Tibial nerve (tissue), 4 donors: Measurements from ENCODE around the gene PHACTR1. TPM values are rescaled to one million over a fixed set of nuclear protein-coding genes. Genes with fewer than 3 reads are reported as not detected.

Source experiments
- DNase-seq, 2 donors: peaks; one replicate each; pipeline ENCODE4 v3.0.0-alpha.2; 2019; ENCODE audit warnings: low spot score in 2 of 2
- H3K27ac ChIP-seq, 4 donors: fragments of 200-600 bp; sonication (generic) in 3 of 4; one replicate each; pipeline ENCODE4 v1.5.1; 2017 to 2019; ENCODE audit warnings: mild to moderate bottlenecking in 1 of 4
- H3K27me3 ChIP-seq, 2 donors: fragments of 200-600 bp; sonication (generic) in 1 of 2; one replicate each; pipeline versions ENCODE4 v1.5.1 to v1.6.0; 2017 to 2019
- H3K36me3 ChIP-seq, 3 donors: fragments of 200-600 bp; sonication (generic); one replicate each; pipeline ENCODE4 v1.5.1; 2018 to 2019
- H3K4me1 ChIP-seq, 4 donors: fragments of 200-600 bp; sonication (generic) in 3 of 4; one replicate each; pipeline ENCODE4 v1.5.1; 2017 to 2019
- H3K4me3 ChIP-seq, 4 donors: fragments of 200-600 bp; sonication (generic) in 3 of 4; one replicate each; pipeline ENCODE4 v1.5.1; 2017 to 2019; ENCODE audit warnings: mild to moderate bottlenecking in 1 of 4, moderate library complexity in 1 of 4
- H3K9me3 ChIP-seq, 4 donors: fragments of 200-600 bp; sonication (generic) in 3 of 4; one replicate each; pipeline ENCODE4 v1.5.1; 2017 to 2019
- EP300 ChIP-seq, 2 donors: sonication (generic); formaldehyde crosslinking; IDR thresholded peaks; one replicate each; pipeline ENCODE4 v1.6.1; 2017; ENCODE audit warnings: antibody characterized with exemption in 2 of 2, mild to moderate bottlenecking in 1 of 2
- POLR2A ChIP-seq, 2 donors: fragments of 450-650 bp; IDR thresholded peaks; one replicate each; pipeline ENCODE4 v1.6.1; 2017; ENCODE audit warnings: antibody characterized with exemption in 2 of 2, mild to moderate bottlenecking in 2 of 2, moderate library complexity in 2 of 2
- WGBS, 2 donors: methylation state at CpG; one replicate each; pipeline ENCODE4 v1.1.5; 2018; 5-methylcytosine and 5-hydroxymethylcytosine counted together
- total RNA-seq, 4 donors: library from RNA; depleted of rRNA; stranded (reverse); fragments of >200 nt; gene quantifications; one replicate each; pipeline ENCODE4 v1.1.0, GENCODE V29; 2016
- TF ChIP-seq, protein P1 (sequence below), 5 experiments: fragments of 200-600 bp in 3 of 5; fragments of 450-650 bp in 2 of 5; sonication (generic) in 3 of 5; IDR thresholded peaks; one replicate each; pipeline ENCODE4 v1.5.1; 2016 to 2019; ENCODE audit warnings: antibody characterized with exemption in 5 of 5, mild to moderate bottlenecking in 3 of 5, moderate library complexity in 2 of 5

Gene PHACTR1
- total RNA-seq, 4 donors from 2014 or later, result 1.5 to 2.7 (median 1.6) TPM

DNA sequence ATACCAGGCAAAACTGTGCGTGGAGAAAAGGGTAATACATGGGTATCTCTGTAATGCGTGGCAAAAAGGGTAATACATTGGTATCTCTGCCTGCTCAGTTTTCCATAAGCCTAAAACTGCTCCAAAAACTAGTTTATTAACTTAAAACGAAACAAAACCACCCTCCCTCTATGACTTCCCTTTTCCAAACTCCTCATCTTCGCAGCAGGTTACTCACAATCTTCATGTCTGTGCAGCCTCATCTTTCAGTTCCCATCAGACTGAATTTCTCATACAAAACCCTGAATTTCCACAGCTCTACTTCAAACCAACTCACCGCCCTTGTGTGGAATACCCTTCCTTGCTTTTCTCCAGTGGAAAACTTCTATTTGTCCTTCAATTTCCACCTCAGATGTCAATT is 199.4 kb downstream of the PHACTR1 start:
- Histone ChIP-seq H3K27ac (no peak overlapping the region), H3K4me3 (no peak overlapping the region), H3K9me3 (no peaks in the 10 kb centered on the region), H3K36me3 (no peaks in the 10 kb centered on the region), H3K4me1 (no peaks in the 10 kb centered on the region), H3K27me3 (no peaks in the 10 kb centered on the region)
- 82 to 90% methylated on average over 5 of the region's 5 CpGs for WGBS, 2 donors
- no peak for DNase-seq
- no peak for TF ChIP-seq POLR2A (IDR thresholded peaks at IDR 0.05)
- TF ChIP-seq, protein P1, sequence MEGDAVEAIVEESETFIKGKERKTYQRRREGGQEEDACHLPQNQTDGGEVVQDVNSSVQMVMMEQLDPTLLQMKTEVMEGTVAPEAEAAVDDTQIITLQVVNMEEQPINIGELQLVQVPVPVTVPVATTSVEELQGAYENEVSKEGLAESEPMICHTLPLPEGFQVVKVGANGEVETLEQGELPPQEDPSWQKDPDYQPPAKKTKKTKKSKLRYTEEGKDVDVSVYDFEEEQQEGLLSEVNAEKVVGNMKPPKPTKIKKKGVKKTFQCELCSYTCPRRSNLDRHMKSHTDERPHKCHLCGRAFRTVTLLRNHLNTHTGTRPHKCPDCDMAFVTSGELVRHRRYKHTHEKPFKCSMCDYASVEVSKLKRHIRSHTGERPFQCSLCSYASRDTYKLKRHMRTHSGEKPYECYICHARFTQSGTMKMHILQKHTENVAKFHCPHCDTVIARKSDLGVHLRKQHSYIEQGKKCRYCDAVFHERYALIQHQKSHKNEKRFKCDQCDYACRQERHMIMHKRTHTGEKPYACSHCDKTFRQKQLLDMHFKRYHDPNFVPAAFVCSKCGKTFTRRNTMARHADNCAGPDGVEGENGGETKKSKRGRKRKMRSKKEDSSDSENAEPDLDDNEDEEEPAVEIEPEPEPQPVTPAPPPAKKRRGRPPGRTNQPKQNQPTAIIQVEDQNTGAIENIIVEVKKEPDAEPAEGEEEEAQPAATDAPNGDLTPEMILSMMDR (IDR thresholded peaks at IDR 0.05), result no peak
- no peak for TF ChIP-seq EP300 (IDR thresholded peaks at IDR 0.05)

DNA sequence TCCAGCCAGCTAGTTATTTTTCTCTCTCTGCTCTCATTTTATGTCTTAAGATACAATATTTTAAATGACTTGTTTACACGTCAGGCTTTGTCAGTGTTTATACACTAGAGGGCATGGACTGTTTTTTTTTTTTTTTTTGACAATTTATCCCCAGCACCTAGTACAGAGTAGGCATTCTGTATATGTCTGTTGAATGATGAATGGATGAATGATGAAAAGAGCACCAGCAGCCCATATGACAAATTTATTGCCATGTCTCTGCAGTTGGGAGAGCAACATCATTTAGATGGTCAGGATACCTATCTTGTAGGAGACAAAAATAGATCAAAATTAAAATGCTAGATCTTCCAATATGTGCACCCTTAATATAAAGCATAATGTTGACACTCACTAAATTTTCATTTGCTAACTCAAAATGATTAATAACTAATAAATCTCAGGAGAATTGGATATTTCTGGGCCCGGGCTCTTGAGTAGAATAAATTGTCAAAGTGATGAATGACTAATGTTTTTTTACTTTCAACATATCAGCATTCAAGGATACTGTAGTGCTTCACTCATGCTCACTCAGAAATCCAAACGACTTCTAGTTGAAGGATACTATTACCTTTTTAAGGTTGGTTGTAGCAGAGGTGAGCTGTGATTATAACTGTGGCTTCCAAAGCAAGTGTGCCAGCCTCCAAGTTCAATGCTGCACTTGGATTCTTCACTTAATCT is 200.0 kb downstream of the PHACTR1 start:
- 65 to 76% methylated on average over 3 of the region's 3 CpGs for WGBS, 2 donors
- Histone ChIP-seq H3K27ac (no peak overlapping the region), H3K4me1 (no peaks in the 10 kb centered on the region), H3K4me3 (no peak overlapping the region), H3K27me3 (no peaks in the 10 kb centered on the region), H3K9me3 (no peaks in the 10 kb centered on the region), H3K36me3 (no peaks in the 10 kb centered on the region)
- TF ChIP-seq EP300 (IDR thresholded peaks at IDR 0.05), result no peak
- TF ChIP-seq POLR2A (IDR thresholded peaks at IDR 0.05), result no peak
- TF ChIP-seq, protein P1 (IDR thresholded peaks at IDR 0.05), result no peak
- DNase-seq, result no peak

DNA sequence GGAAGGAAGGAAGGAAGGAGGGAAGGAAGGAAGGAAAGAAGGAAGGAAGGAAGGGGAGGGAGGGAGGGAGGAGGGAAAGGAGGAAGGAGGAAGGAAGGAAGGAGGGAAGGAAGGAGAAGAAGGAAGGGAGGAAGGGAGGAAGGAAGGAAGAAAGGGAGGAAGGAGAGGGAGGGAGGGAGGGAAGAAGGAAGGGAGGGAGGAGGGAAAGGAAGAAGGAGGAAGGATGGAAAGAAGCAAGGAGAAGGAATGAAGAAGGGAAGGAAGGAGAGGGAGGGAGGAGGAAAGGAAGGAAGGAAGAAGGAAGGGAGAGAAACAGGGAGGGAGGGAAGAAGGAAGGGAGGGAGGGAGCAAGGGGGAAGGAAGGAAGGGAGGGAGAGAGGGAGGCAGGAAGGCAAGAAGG is 204.9 kb downstream of the PHACTR1 start:
- no peaks in the 10 kb centered on the region for H3K4me1 ChIP-seq
- DNase-seq, result no peak
- H3K4me3 ChIP-seq, result no peak overlapping the region
- no peaks in the 10 kb centered on the region for H3K36me3 ChIP-seq
- no peak overlapping the region for H3K27ac ChIP-seq
- peaks cover 0 to 3% (median 0%) of the 10 kb centered on the region in 4 donors for H3K9me3 ChIP-seq
- TF ChIP-seq POLR2A (IDR thresholded peaks at IDR 0.05) (no peak), EP300 (IDR thresholded peaks at IDR 0.05) (no peak)
- TF ChIP-seq, protein P1 (IDR thresholded peaks at IDR 0.05), result no peak
- H3K27me3 ChIP-seq, result no peaks in the 10 kb centered on the region

DNA sequence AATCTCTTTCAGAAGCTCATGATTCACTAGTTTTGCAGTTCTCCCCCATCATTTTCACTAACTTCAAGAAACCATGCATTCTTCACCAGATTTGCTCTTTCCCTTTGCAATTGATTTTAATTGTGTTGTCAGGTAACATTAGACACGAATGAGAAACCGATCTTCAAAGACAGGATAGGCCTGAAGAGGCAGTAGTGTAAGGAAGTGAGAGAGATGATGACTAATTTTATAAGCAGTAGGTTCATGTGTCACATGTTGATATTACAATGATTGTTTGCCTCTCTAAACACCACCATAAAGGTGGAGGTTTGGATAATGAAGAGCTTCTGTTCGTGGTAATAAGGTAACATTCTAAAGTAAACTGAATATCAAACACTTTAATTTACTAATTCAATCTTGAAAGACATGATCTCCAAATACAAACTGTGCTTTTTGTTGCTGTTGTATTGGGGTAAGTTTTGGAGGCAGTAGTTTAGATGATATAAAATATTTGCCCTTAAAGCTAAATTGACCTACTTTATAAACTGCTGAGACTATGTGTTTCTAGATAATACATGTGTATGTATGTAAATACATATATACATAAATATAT is 207.2 kb downstream of the PHACTR1 start:
- H3K4me3 ChIP-seq, result no peak overlapping the region
- peaks cover 0 to 3% (median 0%) of the 10 kb centered on the region in 4 donors for H3K9me3 ChIP-seq
- TF ChIP-seq EP300 (IDR thresholded peaks at IDR 0.05), result no peak
- no peak for TF ChIP-seq POLR2A (IDR thresholded peaks at IDR 0.05)
- TF ChIP-seq, protein P1 (IDR thresholded peaks at IDR 0.05), result no peak
- no peaks in the 10 kb centered on the region for H3K4me1 ChIP-seq
- H3K27me3 ChIP-seq, result peaks cover 0 to 5% of the 10 kb centered on the region in 2 donors
- H3K27ac ChIP-seq, result no peak overlapping the region
- no peaks in the 10 kb centered on the region for H3K36me3 ChIP-seq
- 67 to 82% methylated on average over 3 of the region's 3 CpGs for WGBS, 2 donors
- no peak for DNase-seq

DNA sequence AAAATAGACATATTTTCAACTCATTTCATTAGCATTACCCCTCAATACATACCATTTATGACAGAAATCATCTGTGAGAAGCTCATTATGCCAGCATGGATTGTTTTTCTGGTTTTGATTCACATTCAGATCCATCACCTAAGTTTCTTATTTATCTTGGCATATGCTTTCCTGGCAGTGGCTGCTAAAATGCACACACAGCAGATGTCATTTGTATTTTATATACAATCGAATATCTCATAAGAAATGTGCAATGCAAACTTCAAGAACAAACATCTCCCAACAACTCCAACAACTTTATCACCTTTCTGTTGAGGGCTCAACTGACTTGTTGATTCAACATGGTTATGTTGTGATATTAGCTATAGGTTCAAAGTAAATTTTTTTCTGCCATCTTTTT is 208.3 kb downstream of the PHACTR1 start:
- peaks cover 0 to 10% of the 10 kb centered on the region in 2 donors for H3K27me3 ChIP-seq
- TF ChIP-seq, protein P1 (IDR thresholded peaks at IDR 0.05), result no peak
- TF ChIP-seq POLR2A (IDR thresholded peaks at IDR 0.05) (no peak), EP300 (IDR thresholded peaks at IDR 0.05) (no peak)
- peaks cover 0 to 3% (median 0%) of the 10 kb centered on the region in 4 donors for H3K9me3 ChIP-seq
- no peaks in the 10 kb centered on the region for H3K36me3 ChIP-seq
- no peak overlapping the region for H3K27ac ChIP-seq
- 79 to 90% methylated on average over 1 of the region's 1 CpG for WGBS, 2 donors
- H3K4me1 ChIP-seq, result no peaks in the 10 kb centered on the region
- no peak overlapping the region for H3K4me3 ChIP-seq
- DNase-seq, result no peak
